GM04504 (cell line): Measurements from ENCODE around the gene SLC35B2.
A peak's percentile ranks its signal among the peaks of the same experiment; 100 is the strongest.

ENCODE experiments used
- DNase-seq: peaks from one replicate; pipeline ENCODE4 v3.0.0-alpha.2; 2012; ENCODE audit warnings: low read depth

SLC35B2 gene

GRCh38 chr6:44253307-44254101 lies 3.8 kb downstream of the SLC35B2 start:
- no peak for DNase-seq

- no peak for DNase-seq
Observed at GRCh38 chr6:44251576-44252524, 5.5 kb downstream of the SLC35B2 start.

DNA sequence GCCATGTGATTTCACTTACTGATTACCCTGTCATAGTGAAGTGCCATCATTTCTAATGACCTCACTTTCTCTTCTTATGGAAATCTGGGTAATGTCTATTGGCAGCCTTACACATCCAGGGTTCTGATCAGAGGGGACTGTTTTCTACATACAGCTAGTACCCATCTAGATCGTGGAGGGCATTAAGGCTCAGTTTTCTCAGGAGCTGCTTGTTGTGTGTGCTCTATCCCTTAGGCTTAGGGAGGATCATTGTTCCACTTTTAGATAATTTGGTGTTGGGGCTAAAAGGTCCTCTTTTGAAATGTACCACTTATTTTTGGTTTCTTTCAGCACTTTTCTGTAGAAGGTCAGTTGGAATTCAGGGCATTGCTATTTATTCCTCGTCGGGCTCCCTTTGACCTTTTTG lies 6.6 kb downstream of the SLC35B2 start:
- no peak for DNase-seq

DNA sequence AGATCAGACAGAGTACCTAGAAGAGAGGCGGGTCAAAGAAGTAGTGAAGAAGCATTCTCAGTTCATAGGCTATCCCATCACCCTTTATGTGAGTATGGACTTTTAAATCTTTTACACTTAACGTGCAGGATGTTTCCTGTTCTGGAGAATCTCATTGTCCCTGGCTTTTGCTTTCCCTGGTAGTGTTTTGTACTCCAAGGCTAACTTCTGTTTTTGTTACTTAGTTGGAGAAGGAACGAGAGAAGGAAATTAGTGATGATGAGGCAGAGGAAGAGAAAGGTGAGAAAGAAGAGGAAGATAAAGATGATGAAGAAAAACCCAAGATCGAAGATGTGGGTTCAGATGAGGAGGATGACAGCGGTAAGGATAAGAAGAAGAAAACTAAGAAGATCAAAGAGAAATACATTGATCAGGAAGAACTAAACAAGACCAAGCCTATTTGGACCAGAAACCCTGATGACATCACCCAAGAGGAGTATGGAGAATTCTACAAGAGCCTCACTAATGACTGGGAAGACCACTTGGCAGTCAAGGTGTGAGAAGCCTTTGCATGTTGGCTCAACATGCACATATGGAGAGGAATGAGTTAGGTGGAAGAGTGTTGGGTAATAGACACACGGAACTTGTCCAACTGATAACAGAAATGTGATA lies 7.1 kb downstream of the SLC35B2 start:
- no peak for DNase-seq

DNA sequence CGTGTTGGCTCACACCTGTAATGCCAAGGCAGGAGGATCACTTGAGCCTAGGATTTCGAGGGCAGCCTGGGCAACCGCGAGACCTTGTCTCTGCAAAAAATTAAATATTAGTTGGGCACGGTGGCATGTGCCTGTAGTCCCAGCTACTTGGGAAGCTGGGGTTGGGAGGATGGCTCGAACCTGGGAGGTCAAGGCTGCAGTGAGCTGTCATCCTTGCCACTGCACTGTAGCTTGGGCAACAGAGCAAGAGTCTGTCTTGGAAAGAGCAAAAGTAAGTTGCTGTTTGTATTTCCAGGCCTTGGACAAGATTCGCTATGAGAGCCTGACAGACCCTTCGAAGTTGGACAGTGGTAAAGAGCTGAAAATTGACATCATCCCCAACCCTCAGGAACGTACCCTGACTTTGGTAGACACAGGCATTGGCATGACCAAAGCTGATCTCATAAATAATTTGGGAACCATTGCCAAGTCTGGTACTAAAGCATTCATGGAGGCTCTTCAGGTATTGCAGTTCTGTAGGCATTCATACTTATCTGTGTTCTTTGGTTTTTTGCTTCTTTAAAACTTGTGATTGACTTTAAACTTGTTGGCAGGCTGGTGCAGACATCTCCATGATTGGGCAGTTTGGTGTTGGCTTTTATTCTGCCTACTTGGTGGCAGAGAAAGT lies 8.1 kb downstream of the SLC35B2 start:
- no peak for DNase-seq

DNA sequence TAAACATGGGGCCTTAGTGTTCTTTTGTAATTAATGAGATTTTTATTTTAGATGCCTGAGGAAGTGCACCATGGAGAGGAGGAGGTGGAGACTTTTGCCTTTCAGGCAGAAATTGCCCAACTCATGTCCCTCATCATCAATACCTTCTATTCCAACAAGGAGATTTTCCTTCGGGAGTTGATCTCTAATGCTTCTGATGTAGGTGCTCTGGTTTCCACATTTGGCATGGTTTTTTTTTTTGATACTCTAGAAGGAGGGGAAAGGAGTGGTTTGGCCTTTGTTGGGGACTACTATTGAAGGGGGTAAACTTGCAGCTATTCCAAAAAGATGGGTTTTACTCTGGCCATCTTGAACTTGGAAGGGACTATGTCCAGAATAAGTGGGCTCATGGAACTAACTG lies 8.7 kb downstream of the SLC35B2 start:
- DNase-seq, result no peak

- no peak for DNase-seq
Observed at GRCh38 chr6:44247338-44248302, 9.7 kb downstream of the SLC35B2 start.

- DNase-seq, result peak; percentile 92
Observed at GRCh38 chr6:44246663-44247337, 10.5 kb downstream of the SLC35B2 start, which contains the start of gene HSP90AB1. Gene HSP90AB1 (plus strand): TSS chr6:44247101. CDS start chr6:44248630, 1,529 bp downstream.

- DNase-seq, result peak; percentile 59
Observed at GRCh38 chr6:44245912-44246662, 11.2 kb downstream of the SLC35B2 start.

- no peak for DNase-seq
Observed at GRCh38 chr6:44245391-44245911, 11.9 kb downstream of the SLC35B2 start.

DNA sequence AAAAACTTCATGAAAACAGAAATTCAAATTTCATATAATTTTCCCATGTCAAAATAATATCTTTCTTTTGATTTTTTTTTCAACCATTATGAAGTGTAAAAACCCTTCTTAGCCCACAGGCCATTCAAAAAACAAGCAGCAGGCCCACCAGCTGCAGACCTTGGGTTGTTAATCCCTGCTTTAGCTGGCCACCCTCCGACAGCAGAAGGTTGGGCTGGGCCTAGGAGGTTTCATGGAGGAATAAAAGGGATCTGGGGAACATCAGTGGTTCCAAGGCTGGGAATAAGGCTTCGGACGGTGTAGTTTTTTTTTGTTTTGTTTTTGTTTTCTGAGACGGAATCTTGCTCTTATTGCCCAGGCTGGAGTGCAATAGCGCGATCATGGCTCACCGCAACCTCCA lies 14.0 kb downstream of the SLC35B2 start:
- DNase-seq, result no peak

DNA sequence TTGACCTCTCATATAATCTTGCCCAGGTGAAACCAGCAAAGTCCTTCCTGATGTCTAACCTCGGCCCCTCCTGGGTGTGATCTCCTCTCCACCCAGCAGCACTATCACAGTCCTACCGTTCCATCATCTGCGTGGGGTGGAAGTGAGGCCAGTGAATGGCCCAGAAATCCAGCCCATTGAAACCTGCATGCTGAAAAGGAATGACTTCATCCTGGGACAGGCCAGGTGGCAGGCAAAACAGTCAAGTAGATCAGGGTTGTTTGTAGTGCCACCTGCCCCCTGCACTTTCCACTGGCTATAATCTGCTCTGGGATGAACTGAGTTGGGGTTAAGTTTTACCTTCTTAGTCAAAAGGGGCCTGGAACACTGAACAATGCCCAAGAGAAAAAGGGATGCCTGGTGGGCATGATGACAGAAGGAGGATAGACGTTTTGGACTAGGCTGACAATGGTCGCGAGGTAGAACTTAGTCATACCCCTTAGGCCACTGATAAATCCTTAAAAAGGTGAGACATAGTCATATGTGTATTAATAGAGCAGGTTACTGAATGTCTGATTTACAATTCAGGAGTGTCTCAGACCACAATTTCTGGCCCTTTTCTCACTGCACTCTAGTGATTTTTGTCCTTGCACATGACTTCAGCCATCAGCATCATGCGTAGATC lies 18.5 kb downstream of the SLC35B2 start:
- DNase-seq, result no peak

DNA sequence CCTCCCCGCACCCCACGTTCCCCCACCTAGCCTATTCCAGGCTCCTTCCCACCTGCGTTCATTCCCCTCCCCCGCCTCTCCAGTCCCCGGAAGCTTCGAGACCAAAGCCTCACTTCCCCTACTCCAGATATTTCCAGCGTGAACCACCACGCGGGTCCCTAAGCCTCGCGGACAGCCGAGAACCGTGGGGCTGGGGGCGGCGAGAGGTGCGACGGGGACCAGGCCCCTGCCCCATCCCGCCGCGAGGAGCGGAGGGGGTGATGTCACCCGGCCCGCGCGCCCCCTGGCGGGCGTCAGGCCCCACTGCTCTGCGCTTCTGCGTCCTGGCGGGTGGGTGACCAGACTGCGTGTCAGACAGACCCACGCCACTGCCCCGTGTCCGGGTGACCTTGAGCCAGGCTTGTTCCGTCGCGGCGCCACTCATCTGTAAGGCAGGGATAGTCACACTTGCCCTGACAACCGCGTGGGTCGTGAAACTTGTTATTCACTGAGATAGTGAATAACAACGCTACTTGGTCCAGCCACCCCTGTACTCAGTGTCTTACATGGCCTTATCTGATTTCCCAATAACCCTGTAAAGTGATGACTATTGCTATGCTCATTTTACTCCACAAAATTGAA lies 19.4 kb downstream of the SLC35B2 start:
- peak; percentile 46 for DNase-seq

DNA sequence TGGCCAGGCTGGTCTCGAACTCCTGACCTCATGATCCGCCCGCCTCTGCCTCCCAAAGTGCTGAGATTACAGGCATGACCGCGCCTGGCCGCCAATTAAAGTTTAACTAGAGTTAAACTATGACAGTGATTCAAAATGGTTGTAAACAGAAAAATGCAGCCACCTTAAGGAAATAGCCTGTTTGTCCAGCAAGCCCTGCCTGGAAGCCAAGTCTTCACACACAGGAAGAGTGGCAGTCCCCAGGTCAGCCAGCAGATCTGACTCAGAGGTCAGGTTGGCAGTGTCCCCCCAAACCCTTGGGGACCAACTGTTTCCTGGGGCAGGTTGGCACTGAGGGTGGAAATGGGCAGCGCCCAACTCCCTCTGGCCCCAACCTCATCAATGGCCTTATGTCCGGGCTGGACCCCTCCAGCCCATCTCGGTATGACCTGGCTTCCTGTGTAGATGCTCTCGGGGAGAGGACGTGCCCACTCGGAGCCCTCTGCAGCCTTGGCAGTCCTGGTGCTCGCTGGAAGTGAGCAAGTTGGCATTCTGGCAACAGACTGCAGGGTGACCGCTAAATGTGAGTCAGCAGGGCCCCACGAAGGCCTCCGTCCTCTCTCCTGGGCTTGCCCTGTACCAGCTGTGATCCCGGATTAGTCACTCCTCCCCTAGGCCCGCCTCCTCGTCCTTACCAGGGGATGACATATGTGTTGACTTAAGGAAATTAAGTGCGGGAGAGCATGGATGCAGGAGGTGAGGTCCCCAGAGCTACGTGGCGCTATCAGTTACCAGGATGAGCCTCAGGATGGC lies 20.1 kb downstream of the SLC35B2 start:
- DNase-seq, result peak; percentile 93

DNA sequence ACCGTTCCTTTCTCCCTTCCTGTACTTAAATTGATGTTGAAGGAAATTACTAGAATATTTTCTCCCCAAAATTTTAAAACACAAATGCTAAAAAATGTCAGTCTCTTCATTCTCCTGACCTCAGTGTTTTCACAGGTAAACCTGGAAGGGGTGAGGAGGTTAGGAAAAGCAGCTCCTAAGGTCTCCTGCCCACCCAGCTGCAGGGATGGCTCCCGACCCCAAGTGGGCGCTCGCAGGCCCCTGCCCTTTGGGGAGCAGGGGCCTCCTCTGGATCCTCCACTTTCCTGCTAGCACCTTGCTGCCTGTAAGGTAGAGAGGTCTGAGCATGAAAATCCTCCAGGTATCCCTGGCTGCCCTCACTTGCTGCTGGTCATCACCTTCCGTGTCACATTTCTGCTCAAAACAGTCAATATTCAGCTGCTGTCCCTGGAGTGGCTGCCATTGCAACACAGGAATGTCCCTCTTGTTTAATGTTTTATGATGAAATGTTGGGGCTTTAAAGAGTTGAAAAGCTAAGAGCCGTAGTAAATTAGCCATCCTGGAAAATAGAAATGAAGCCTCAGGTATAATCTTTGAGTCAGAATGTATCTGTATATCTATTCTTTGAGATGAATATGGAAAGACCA lies 21.3 kb downstream of the SLC35B2 start:
- DNase-seq, result no peak

DNA sequence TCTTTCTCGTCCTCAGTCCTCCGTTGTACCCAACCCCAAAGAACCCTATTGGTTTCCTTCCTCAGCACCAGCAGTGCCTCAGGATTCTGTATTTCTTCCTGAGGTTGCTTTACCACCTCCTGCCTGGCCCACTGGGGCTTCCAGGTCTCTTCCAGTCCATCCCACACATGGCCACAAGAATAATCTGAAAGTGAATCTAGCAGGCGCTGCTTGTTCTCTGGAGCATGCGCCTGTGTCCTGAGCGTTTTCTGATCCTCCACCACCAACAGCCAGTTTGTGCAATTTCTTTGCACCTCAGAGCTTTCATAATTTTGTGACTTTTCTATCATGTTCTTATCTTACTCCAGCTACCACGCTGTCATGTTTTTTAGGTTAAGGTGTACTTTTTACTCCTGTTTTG lies 22.1 kb downstream of the SLC35B2 start:
- no peak for DNase-seq
